ENCODE results near the gene TMEM201. TPM values are rescaled to one million over a fixed set of nuclear protein-coding genes. Genes with fewer than 3 reads are reported as not detected.

The TMEM201 gene
- total RNA-seq, 1 donor from 2014 or later: 12.8 TPM

DNA sequence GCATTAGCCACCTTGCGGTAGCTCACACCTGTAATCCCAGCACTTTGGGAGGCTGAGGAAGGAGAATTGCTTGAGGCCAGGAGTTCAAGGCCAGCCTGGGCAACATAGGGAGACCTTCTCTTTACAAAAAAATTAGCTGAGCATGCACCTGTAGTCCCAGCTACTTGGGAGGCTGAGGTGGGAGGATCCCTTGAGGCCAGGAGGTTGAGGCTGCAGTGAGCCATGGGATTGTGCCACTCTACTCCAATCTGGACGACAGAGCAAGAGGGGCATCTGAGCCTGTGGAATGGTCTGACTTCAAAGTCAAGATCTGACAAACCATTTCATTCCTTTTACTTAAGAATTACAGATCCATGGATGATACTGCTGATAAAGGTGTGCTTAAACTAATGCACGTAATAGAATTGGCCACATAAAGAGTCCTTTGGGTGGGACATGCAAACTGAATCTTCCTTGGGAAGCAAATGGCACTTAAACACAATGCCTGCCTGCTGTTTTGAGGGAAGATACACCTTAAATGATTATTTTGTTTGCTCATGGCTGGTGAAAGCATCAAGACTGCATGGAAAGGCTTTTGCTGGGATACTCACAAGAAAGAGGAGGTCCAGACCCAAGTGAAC is 2.5 kb upstream of the TMEM201 start:
- no peak for DNase-seq (ENCODE audit: low spot score in 2 of 2)
- TF ChIP-seq CTCF (IDR thresholded peaks at IDR 0.05): no peak
- no peak overlapping the region for H3K4me3 ChIP-seq
- intact Hi-C loops (cut with DNase I): loop anchor here (5.0 kb wide), 2 partner anchors 326 to 459 kb away; partner anchors contain the start of genes CTNNBIP1 and GPR157
- H3K4me1 ChIP-seq: peaks cover 8 to 10% of the 10 kb centered on the region in 2 donors
- no peaks in the 10 kb centered on the region for H3K27me3 ChIP-seq
- H3K36me3 ChIP-seq: no peaks in the 10 kb centered on the region
- H3K27ac ChIP-seq: no peak overlapping the region
- no peaks in the 10 kb centered on the region for H3K9me3 ChIP-seq

DNA sequence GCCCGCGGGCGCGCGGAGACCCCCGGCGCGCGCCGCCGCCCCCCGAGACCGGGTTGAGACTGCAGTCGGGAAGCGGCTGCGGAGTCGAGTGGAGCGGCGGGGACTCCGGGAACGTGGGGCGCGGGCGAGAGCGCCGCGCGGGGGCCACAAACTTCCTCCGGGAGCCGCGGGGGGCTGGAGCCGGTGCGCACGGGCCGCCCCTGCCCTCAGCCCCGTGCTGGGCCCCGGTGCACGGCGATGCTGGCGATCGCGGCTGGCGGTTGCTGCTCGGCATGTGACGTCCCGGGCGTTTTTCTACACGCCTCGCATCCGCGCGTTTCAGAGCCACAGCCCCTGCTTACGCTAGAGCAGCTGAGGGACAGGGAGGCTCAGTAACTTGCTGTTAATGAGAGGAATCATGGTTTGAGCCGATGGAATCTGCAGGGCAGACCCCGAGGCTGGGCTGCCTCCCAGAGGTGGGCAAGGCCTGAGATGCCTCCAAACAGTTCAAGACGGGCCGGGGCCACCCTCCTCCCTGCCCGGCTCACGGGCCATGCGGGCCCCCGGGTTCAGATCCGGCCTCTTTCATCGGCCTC is 520 bp downstream of the TMEM201 start:
- H3K27ac ChIP-seq: peak overlapping the region in 1 of 2 donors; percentile 59
- DNase-seq (ENCODE audit: low spot score in 2 of 2): peak in 1 of 2 donors; percentile 72
- no peaks in the 10 kb centered on the region for H3K9me3 ChIP-seq
- TF ChIP-seq CTCF (IDR thresholded peaks at IDR 0.05): no peak
- H3K4me3 ChIP-seq: peak overlapping the region; percentile 77 to 91
- H3K27me3 ChIP-seq: no peaks in the 10 kb centered on the region
- no peaks in the 10 kb centered on the region for H3K36me3 ChIP-seq
- peaks cover 8 to 10% of the 10 kb centered on the region in 2 donors for H3K4me1 ChIP-seq
- intact Hi-C loops (cut with DNase I): loop anchor here (5.0 kb wide), 2 partner anchors 323 to 462 kb away; partner anchors contain the start of genes CTNNBIP1 and GPR157

DNA sequence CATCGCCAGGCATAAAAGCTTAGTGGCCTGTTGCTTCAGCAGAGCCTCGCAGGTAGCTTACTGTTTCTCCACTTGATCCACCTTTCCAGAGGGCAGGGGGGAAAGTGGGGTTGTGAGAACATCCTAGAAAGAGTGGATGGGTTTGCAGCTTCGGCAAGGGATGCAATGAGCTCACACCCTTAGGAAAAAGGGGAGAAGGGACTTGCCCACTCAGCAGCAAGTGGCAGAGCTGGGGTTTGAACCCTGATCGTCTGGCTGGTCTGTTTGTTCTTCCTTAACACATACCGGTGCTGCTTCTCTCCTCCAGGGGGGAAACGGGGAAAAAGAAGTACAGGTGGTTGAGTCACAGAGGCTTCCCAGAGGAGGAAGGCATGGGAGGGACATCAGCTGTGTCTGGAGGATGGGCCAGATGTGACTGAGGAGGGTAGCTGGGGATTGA is 1.0 kb downstream of the TMEM201 start:
- peaks cover 8 to 10% of the 10 kb centered on the region in 2 donors for H3K4me1 ChIP-seq
- no peaks in the 10 kb centered on the region for H3K36me3 ChIP-seq
- no peaks in the 10 kb centered on the region for H3K9me3 ChIP-seq
- intact Hi-C loops (cut with DNase I): loop anchor here (5.0 kb wide), 2 partner anchors 323 to 462 kb away; partner anchors contain the start of genes CTNNBIP1 and GPR157
- H3K27me3 ChIP-seq: no peaks in the 10 kb centered on the region
- peak overlapping the region in 1 of 2 donors; percentile 59 for H3K27ac ChIP-seq
- peak in 1 of 2 donors; percentile 58 for DNase-seq (ENCODE audit: low spot score in 2 of 2)
- TF ChIP-seq CTCF (IDR thresholded peaks at IDR 0.05): peak in 1 of 3 experiments; percentile 7
- peak overlapping the region; percentile 77 to 91 for H3K4me3 ChIP-seq

- H3K9me3 ChIP-seq: no peaks in the 10 kb centered on the region
- H3K27ac ChIP-seq: no peak overlapping the region
- peak in 1 of 2 donors; percentile 53 for DNase-seq (ENCODE audit: low spot score in 2 of 2)
- no peak for TF ChIP-seq CTCF (IDR thresholded peaks at IDR 0.05)
- no peaks in the 10 kb centered on the region for H3K27me3 ChIP-seq
- intact Hi-C loops (cut with DNase I): no loop called here
- H3K4me1 ChIP-seq: peaks cover 8 to 10% of the 10 kb centered on the region in 2 donors
- H3K36me3 ChIP-seq: no peaks in the 10 kb centered on the region
- peak overlapping the region in 1 of 2 donors; percentile 91 for H3K4me3 ChIP-seq
Measured at GRCh38 chr1:9590201-9590600, 1.5 kb downstream of the TMEM201 start.

DNA sequence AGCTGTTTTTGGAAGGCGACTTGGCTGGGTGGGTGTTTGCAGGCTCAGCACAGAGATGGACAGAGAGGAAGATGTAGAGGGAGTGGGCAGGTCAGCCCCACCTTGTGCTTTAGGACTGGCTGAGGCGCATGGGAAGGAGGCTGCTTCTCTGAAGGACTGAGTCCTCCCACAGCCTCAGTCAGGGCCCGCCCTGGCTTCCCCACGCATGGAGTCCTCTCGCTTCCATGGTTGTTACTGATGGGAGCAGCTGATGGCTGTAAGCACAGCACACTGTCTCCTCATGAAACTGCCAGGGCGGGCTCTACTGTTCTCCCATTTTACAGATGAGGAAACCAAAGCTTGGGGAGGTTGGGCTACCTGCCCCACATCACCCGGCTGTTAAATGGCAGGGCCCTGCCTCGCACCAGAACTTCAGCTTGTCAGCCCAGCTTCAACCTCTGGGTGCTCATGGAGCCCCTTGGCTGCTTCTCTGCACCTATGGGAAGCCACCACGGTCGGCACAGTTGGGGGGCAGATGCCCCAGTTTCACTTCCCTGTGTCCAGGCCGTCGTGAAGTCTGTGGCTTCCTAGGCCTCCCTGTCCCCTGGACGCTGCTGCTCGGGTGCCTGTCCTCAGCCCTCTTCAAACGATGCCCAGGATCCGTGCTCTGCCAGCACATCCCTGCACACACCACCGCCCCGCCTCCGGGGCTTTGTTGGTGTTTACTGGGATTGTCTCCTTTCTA is 2.4 kb downstream of the TMEM201 start:
- H3K4me1 ChIP-seq: peaks cover 8 to 10% of the 10 kb centered on the region in 2 donors
- no peak overlapping the region for H3K27ac ChIP-seq
- peak in 1 of 2 donors; percentile 63 for DNase-seq (ENCODE audit: low spot score in 2 of 2)
- intact Hi-C loops (cut with DNase I): no loop called here
- H3K9me3 ChIP-seq: no peaks in the 10 kb centered on the region
- H3K36me3 ChIP-seq: no peaks in the 10 kb centered on the region
- H3K4me3 ChIP-seq: no peak overlapping the region
- TF ChIP-seq CTCF (IDR thresholded peaks at IDR 0.05): no peak
- H3K27me3 ChIP-seq: no peaks in the 10 kb centered on the region
